CD4-positive, alpha-beta T cell (primary cell): ENCODE data around the gene ZNF282. TPM values are rescaled to one million over a fixed set of nuclear protein-coding genes. Genes with fewer than 3 reads are reported as not detected.

Experiments used
- ATAC-seq: fragments of 200-7000 bp; cut with Tn5 transposase; one replicate; pipeline ENCODE4 v1.10.0; 2022; ENCODE audit warnings: mild to moderate bottlenecking; ENCODE audit not compliant: poor library complexity
- CTCF ChIA-PET: fragments of 350-600 bp; sonication (Branson Sonifier 250); formaldehyde crosslinking; loops from one replicate; lab custom pipeline; 2021; ENCODE audit warnings: antibody characterized with exemption, inconsistent platforms; lab: Charles Lee
- POLR2A ChIA-PET: fragments of 350-600 bp; sonication (Branson Sonifier 250); formaldehyde crosslinking; loops from one replicate; lab custom pipeline; 2021; ENCODE audit warnings: antibody characterized with exemption, inconsistent platforms; lab: Charles Lee
- DNase-seq, 14 experiments: peaks; one replicate each; pipeline ENCODE4 v3.0.0-alpha.2; 2013 to 2020; ENCODE audit warnings: mixed read lengths in 2 of 14
- H3K27ac ChIP-seq, 2 donors: one replicate each; pipeline versions ENCODE4 v1.5.1 to v1.7.0; 2013; ENCODE audit warnings: low read length in 2 of 2, low read depth in 1 of 2, mild to moderate bottlenecking in 1 of 2
- H3K27me3 ChIP-seq, 2 experiments: 1 replicate in 1 of 2; 2 replicates in 1 of 2; pipeline versions ENCODE4 v1.6.1 to v1.7.0; 2013; ENCODE audit warnings: low read length in 2 of 2, control low read depth in 1 of 2, mild to moderate bottlenecking in 1 of 2, moderate library complexity in 1 of 2; ENCODE audit not compliant: insufficient read depth in 2 of 2, control insufficient read depth in 1 of 2
- H3K36me3 ChIP-seq: one replicate; pipeline ENCODE4 v1.6.1; 2013; ENCODE audit warnings: low read length, control low read depth; ENCODE audit not compliant: insufficient read depth
- H3K4me1 ChIP-seq: one replicate; pipeline ENCODE4 v1.6.1; 2013; ENCODE audit warnings: low read length, control low read depth; ENCODE audit not compliant: insufficient read depth
- H3K4me3 ChIP-seq: one replicate; pipeline ENCODE4 v1.5.1; 2013; ENCODE audit warnings: mild to moderate bottlenecking, low read length, moderate library complexity
- H3K9me3 ChIP-seq, 2 experiments: 1 replicate in 1 of 2; 2 replicates in 1 of 2; pipeline versions ENCODE4 v1.6.1 to v1.7.0; 2013; ENCODE audit warnings: low read length in 2 of 2, mild to moderate bottlenecking in 2 of 2, control low read depth in 1 of 2, moderate library complexity in 1 of 2; ENCODE audit not compliant: control insufficient read depth in 1 of 2, insufficient read depth in 1 of 2
- H3K27ac Mint-ChIP-seq: one replicate; pipeline ENCODE4 v1.8.0; 2020; ENCODE audit warnings: mixed read lengths
- H3K27me3 Mint-ChIP-seq: one replicate; pipeline ENCODE4 v1.8.0; 2021; ENCODE audit warnings: mixed read lengths
- H3K36me3 Mint-ChIP-seq: one replicate; pipeline ENCODE4 v1.8.0; 2021; ENCODE audit warnings: low read depth, mixed read lengths
- H3K4me1 Mint-ChIP-seq: one replicate; pipeline ENCODE4 v1.8.0; 2021; ENCODE audit warnings: low read depth, mixed read lengths
- H3K4me3 Mint-ChIP-seq: one replicate; pipeline ENCODE4 v1.8.0; 2020; ENCODE audit warnings: mild to moderate bottlenecking, mixed read lengths
- H3K9me3 Mint-ChIP-seq: one replicate; pipeline ENCODE4 v1.8.0; 2020; ENCODE audit warnings: mixed read lengths
- intact Hi-C, 2 experiments: fragments of 100-400 bp; cut with DNase I in 1 of 2; cut with micrococcal nuclease in 1 of 2; formaldehyde crosslinking; loops; one replicate each; pipeline versions ENCODE4 v1.15.1 to v1.9.0; 2023 to 2025; cut with DNase I, micrococcal nuclease
- total RNA-seq, 174 experiments: library from RNA in 2 of 174; stranded (reverse) in 2 of 174; gene quantifications; one replicate each; pipeline ENCODE4 v1.2.3 and lab custom pipeline; 2021 to 2026
- TF ChIP-seq, protein P1 (sequence below): fragments of 200-600 bp; IDR thresholded peaks from one replicate; pipeline ENCODE4 v1.8.0; 2022; ENCODE audit warnings: antibody characterized with exemption, mild to moderate bottlenecking

Gene ZNF282
- total RNA-seq, 2 experiments from 2014 or later, result 13.3 to 15.6 TPM

DNA sequence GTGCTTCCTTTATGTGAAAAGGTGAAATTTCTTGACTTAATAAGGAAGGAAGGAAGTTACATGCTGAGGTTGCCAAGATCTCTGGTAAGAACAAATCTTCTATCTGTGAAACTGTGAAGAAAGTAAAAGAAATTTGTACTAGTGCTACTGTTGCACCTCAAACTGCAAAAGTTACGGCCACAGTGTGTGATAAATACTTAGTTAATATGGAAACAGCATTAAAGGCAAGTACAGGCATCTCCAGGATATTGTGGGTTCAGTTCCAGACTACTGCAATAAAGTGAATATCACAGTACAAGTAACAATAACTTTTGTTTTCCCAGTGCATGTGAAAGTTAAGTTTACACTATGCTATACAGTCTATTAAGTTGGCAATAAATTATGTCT is 22.8 kb upstream of the ZNF282 start:
- Histone ChIP-seq H3K36me3 (peaks cover 65% of the 10 kb centered on the region), H3K4me3 (no peak overlapping the region), H3K4me1 (no peaks in the 10 kb centered on the region), H3K27me3 (no peaks in the 10 kb centered on the region), H3K9me3 (no peaks in the 10 kb centered on the region), H3K27ac (no peak overlapping the region)
- Mint-ChIP-seq H3K27ac (no peak overlapping the region), H3K4me1 (no peaks in the 10 kb centered on the region), H3K27me3 (no peaks in the 10 kb centered on the region), H3K36me3 (peaks cover 68% of the 10 kb centered on the region), H3K4me3 (no peak overlapping the region), H3K9me3 (no peaks in the 10 kb centered on the region)
- no peak for DNase-seq
- ChIA-PET POLR2A (no interaction called here), CTCF (no interaction called here)
- TF ChIP-seq, protein P1, sequence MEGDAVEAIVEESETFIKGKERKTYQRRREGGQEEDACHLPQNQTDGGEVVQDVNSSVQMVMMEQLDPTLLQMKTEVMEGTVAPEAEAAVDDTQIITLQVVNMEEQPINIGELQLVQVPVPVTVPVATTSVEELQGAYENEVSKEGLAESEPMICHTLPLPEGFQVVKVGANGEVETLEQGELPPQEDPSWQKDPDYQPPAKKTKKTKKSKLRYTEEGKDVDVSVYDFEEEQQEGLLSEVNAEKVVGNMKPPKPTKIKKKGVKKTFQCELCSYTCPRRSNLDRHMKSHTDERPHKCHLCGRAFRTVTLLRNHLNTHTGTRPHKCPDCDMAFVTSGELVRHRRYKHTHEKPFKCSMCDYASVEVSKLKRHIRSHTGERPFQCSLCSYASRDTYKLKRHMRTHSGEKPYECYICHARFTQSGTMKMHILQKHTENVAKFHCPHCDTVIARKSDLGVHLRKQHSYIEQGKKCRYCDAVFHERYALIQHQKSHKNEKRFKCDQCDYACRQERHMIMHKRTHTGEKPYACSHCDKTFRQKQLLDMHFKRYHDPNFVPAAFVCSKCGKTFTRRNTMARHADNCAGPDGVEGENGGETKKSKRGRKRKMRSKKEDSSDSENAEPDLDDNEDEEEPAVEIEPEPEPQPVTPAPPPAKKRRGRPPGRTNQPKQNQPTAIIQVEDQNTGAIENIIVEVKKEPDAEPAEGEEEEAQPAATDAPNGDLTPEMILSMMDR, result no peak
- intact Hi-C loops, result no loop called here
- ATAC-seq, result no peak

DNA sequence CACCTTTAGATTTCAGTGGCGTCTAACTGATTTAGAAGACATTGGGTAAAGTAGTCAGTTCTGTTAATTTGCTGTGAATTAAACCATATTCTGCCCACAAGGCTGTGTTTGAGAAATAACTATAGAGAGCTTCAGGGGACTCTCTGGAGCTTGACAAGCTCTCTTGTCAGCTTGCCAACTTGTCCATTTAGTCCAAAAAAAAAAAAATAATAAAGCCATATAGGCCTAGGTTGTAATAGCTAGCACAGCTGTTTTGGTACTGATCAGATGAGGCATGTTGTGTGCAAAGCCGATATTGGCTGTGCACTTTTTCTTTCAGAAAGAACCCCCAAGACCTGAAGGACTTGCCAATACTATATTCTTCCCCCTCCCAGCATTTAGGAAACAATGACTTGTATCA is 20.2 kb upstream of the ZNF282 start:
- POLR2A ChIA-PET, result no interaction called here
- no peaks in the 10 kb centered on the region for H3K4me1 ChIP-seq
- Mint-ChIP-seq H3K27me3 (no peaks in the 10 kb centered on the region), H3K9me3 (no peaks in the 10 kb centered on the region), H3K36me3 (peaks cover 69% of the 10 kb centered on the region), H3K27ac (no peak overlapping the region), H3K4me3 (no peak overlapping the region), H3K4me1 (no peaks in the 10 kb centered on the region)
- CTCF ChIA-PET, result no interaction called here
- H3K4me3 ChIP-seq, result no peak overlapping the region
- ATAC-seq, result no peak
- H3K9me3 ChIP-seq, result no peaks in the 10 kb centered on the region
- DNase-seq, result no peak
- no peaks in the 10 kb centered on the region for H3K27me3 ChIP-seq
- intact Hi-C loops, result no loop called here
- TF ChIP-seq, protein P1, result no peak
- H3K27ac ChIP-seq, result no peak overlapping the region
- peaks cover 68% of the 10 kb centered on the region for H3K36me3 ChIP-seq

DNA sequence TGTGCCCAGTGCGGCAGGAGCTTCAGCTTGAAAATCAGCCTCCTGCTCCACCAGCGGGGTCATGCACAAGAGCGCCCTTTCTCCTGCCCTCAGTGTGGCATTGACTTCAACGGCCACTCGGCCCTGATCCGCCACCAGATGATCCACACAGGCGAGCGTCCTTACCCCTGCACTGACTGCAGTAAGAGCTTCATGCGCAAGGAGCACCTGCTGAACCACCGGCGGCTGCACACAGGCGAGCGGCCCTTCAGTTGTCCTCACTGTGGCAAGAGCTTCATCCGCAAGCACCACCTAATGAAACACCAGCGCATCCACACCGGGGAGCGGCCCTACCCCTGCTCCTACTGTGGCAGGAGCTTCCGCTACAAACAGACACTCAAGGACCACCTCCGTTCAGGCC is 16.1 kb upstream of the ZNF282 start:
- no peak for ATAC-seq
- Histone ChIP-seq H3K4me3 (no peak overlapping the region), H3K27ac (no peak overlapping the region), H3K27me3 (no peaks in the 10 kb centered on the region), H3K9me3 (no peaks in the 10 kb centered on the region), H3K4me1 (no peaks in the 10 kb centered on the region), H3K36me3 (peaks cover 70% of the 10 kb centered on the region)
- TF ChIP-seq, protein P1, result no peak
- CTCF ChIA-PET, result no interaction called here
- Mint-ChIP-seq H3K27ac (no peak overlapping the region), H3K27me3 (no peaks in the 10 kb centered on the region), H3K9me3 (no peaks in the 10 kb centered on the region), H3K4me1 (no peaks in the 10 kb centered on the region), H3K4me3 (no peak overlapping the region), H3K36me3 (peaks cover 65% of the 10 kb centered on the region)
- POLR2A ChIA-PET, result no interaction called here
- no peak for DNase-seq
- intact Hi-C loops, result no loop called here
